Activated naive CD4-positive, alpha-beta T cell treated with anti-CD3 and anti-CD28 coated beads, Interleukin-2, amount 50 U/mL, for 24 hours (primary cell): ENCODE measurements around the gene RIC8A.
A peak's percentile ranks its signal among the peaks of the same experiment; 100 is the strongest.

Experiments
- H3K27ac Mint-ChIP-seq: one replicate; pipeline ENCODE4 v1.8.0; 2021; ENCODE audit warnings: mild to moderate bottlenecking, mixed read lengths
- H3K27me3 Mint-ChIP-seq: one replicate; pipeline ENCODE4 v1.8.0; 2021; ENCODE audit warnings: mixed read lengths
- H3K36me3 Mint-ChIP-seq: one replicate; pipeline ENCODE4 v1.8.0; 2021; ENCODE audit warnings: mixed read lengths
- H3K4me1 Mint-ChIP-seq: one replicate; pipeline ENCODE4 v1.8.0; 2021; ENCODE audit warnings: mixed read lengths
- H3K4me3 Mint-ChIP-seq: one replicate; pipeline ENCODE4 v1.8.0; 2021; ENCODE audit warnings: mild to moderate bottlenecking, mixed read lengths
- H3K9me3 Mint-ChIP-seq: one replicate; pipeline ENCODE4 v1.8.0; 2021; ENCODE audit warnings: mixed read lengths

Gene RIC8A

DNA sequence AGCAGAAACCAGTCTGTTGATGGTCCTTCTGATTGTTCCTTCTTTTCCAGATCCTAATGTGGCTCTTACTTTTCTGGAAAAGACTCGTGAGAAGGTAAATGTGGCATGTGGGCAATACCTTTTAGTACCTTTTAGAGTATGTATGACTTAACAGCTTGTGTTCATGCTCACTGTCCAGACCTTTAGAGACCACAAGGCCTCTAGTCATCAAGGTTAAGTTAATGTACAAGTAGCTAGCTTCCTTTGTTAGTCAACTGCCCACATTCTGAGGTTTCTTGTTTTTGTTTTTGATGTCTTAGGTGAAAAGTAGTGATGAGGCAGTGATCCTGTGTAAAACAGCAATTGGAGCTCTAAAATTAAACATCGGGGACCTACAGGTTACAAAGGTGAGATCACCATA lies 36.9 kb downstream of the RIC8A start:
- Mint-ChIP-seq H3K27ac (no peak overlapping the region), H3K9me3 (no peaks in the 10 kb centered on the region), H3K4me3 (no peak overlapping the region), H3K27me3 (no peaks in the 10 kb centered on the region), H3K4me1 (peaks cover 43% of the 10 kb centered on the region), H3K36me3 (peaks cover 31% of the 10 kb centered on the region)

- Mint-ChIP-seq H3K4me3 (no peak overlapping the region), H3K27me3 (no peaks in the 10 kb centered on the region), H3K4me1 (peaks cover 28% of the 10 kb centered on the region), H3K9me3 (no peaks in the 10 kb centered on the region), H3K36me3 (peaks cover 27% of the 10 kb centered on the region), H3K27ac (no peak overlapping the region)
These were observed 41.6 kb downstream of the RIC8A start for GRCh38 chr11:249062-249461.

- Mint-ChIP-seq H3K27me3 (no peaks in the 10 kb centered on the region), H3K9me3 (no peaks in the 10 kb centered on the region), H3K27ac (no peak overlapping the region), H3K36me3 (peaks cover 25% of the 10 kb centered on the region), H3K4me1 (peaks cover 21% of the 10 kb centered on the region), H3K4me3 (no peak overlapping the region)
These were observed 42.8 kb downstream of the RIC8A start for GRCh38 chr11:250274-250673.

- Mint-ChIP-seq H3K4me1 (peaks cover 18% of the 10 kb centered on the region), H3K9me3 (no peaks in the 10 kb centered on the region), H3K27me3 (no peaks in the 10 kb centered on the region), H3K27ac (peak overlapping the region; percentile 41), H3K4me3 (no peak overlapping the region), H3K36me3 (peaks cover 23% of the 10 kb centered on the region)
These were observed 43.3 kb downstream of the RIC8A start for GRCh38 chr11:250740-251299.

GRCh38 chr11:251550-251949 lies 44.0 kb downstream of the RIC8A start:
- Mint-ChIP-seq H3K4me1 (peaks cover 18% of the 10 kb centered on the region), H3K27me3 (no peaks in the 10 kb centered on the region), H3K27ac (peak overlapping the region; percentile 23), H3K9me3 (no peaks in the 10 kb centered on the region), H3K36me3 (peaks cover 22% of the 10 kb centered on the region), H3K4me3 (no peak overlapping the region)

DNA sequence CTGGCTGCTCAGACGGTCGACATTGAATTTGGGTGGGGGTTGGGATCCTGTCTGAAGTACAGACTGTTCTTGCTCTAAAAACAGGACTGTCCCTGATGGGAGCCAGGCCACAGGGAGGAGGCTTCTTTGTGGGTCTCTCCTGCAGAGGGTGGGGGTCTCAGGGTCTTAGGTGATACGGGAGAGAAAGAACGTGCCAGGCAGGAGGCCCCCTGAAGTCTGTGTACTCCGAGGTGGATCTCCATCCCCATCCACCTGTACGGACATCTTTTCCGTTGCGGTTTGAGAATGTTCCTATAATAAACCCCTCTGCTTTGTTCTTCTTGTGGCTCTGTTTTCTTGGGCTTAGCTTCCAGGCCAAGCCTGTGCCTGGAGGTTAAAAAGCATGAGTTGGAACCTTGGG lies 45.2 kb downstream of the RIC8A start:
- no peak overlapping the region for H3K4me3 Mint-ChIP-seq
- H3K4me1 Mint-ChIP-seq = peaks cover 18% of the 10 kb centered on the region
- H3K27ac Mint-ChIP-seq = no peak overlapping the region
- H3K9me3 Mint-ChIP-seq = no peaks in the 10 kb centered on the region
- H3K36me3 Mint-ChIP-seq = peaks cover 19% of the 10 kb centered on the region
- no peaks in the 10 kb centered on the region for H3K27me3 Mint-ChIP-seq

DNA sequence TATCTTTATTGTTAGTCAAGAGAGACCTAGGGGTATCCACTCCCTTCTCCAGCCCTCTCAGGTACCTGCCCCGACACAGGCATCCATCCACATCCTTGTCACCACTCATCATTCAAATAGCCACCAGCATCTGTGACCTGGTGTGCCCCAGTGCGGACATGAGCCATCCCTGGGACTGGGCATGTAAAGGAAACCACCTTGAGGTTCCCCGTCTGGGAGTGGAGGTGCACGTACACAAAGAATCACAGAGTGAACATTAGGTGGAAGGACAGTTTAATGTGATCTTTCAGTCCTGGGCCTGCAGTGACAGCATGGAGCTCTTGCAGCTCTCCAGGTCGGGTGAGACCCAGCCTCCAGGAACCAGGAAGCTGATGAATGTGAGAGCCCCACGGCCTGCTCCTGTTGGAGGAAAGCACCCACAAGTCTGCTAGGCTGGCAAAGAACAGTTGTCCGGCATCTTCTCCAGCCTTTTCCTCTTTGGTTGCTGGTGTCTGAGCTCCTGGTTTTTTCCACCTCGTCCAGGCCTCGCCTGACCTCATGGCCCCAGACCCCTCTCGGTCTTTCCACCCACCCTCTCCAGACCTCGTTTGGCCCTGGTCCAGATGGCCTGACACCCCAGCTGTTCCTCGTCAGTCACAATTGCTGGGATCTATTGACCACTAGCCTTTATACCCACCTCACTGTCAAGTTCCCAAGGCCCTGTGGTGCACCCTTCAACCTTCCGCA lies 45.8 kb downstream of the RIC8A start:
- no peak overlapping the region for H3K27ac Mint-ChIP-seq

GRCh38 chr11:253886-254270 lies 46.4 kb downstream of the RIC8A start:
- no peak overlapping the region for H3K4me3 Mint-ChIP-seq
- H3K9me3 Mint-ChIP-seq = no peaks in the 10 kb centered on the region
- H3K4me1 Mint-ChIP-seq = peaks cover 18% of the 10 kb centered on the region
- H3K27ac Mint-ChIP-seq = peak overlapping the region; percentile 72
- H3K27me3 Mint-ChIP-seq = no peaks in the 10 kb centered on the region
- H3K36me3 Mint-ChIP-seq = peaks cover 15% of the 10 kb centered on the region

More for the DNA sequence above, 45.8 kb downstream of the RIC8A start:
- Mint-ChIP-seq H3K4me3 (no peak overlapping the region), H3K36me3 (peaks cover 15% of the 10 kb centered on the region), H3K9me3 (no peaks in the 10 kb centered on the region), H3K27me3 (no peaks in the 10 kb centered on the region), H3K4me1 (peaks cover 18% of the 10 kb centered on the region)

DNA sequence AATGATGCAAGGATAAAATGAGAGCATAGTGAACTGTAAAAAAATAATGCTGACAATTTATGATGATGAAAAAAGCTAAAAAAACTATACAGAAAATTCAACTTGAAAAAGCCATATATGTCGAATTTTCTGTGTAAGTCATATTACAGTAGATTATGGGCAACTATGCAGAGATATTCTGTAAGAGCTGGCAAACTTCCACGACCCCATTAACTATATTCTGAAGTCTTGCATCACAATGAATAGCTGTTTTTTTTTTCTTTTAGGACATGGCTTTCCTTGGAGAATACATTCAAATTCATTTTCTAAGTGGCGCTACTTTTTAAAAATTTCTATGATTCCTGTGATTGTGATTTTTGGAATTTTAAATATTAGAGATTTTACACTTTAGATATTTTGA lies 47.7 kb downstream of the RIC8A start:
- Mint-ChIP-seq H3K36me3 (peaks cover 12% of the 10 kb centered on the region), H3K4me3 (no peak overlapping the region), H3K4me1 (peaks cover 14% of the 10 kb centered on the region), H3K27ac (no peak overlapping the region), H3K9me3 (no peaks in the 10 kb centered on the region), H3K27me3 (no peaks in the 10 kb centered on the region)

DNA sequence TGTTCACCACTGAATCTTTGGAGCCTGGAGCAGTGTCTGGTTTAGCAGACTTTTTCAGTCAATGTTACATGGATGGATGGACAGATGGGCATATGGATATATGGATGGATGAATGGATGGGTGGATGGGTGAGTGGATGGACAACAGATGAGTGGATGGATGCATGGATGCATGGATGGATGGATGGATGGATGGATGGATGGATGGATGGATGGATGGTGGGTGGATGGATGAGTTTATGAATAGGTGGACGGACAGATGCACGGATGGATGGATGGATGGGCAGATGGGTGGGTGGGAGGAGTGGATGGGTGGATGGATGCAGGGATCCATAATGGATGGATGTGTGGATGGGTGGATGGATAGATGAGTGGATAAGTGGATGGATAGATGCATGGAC lies 48.3 kb downstream of the RIC8A start:
- Mint-ChIP-seq H3K36me3 (peaks cover 12% of the 10 kb centered on the region), H3K27ac (peak overlapping the region; percentile 66), H3K27me3 (no peaks in the 10 kb centered on the region), H3K9me3 (no peaks in the 10 kb centered on the region), H3K4me3 (no peak overlapping the region), H3K4me1 (peaks cover 9% of the 10 kb centered on the region)

GRCh38 chr11:256952-257737 lies 49.6 kb downstream of the RIC8A start:
- H3K36me3 Mint-ChIP-seq = peaks cover 7% of the 10 kb centered on the region
- no peaks in the 10 kb centered on the region for H3K9me3 Mint-ChIP-seq
- H3K4me3 Mint-ChIP-seq = no peak overlapping the region
- H3K27ac Mint-ChIP-seq = no peak overlapping the region
- H3K27me3 Mint-ChIP-seq = no peaks in the 10 kb centered on the region
- no peaks in the 10 kb centered on the region for H3K4me1 Mint-ChIP-seq

- no peaks in the 10 kb centered on the region for H3K9me3 Mint-ChIP-seq
- H3K27me3 Mint-ChIP-seq = no peaks in the 10 kb centered on the region
- H3K36me3 Mint-ChIP-seq = peaks cover 2% of the 10 kb centered on the region
- no peaks in the 10 kb centered on the region for H3K4me1 Mint-ChIP-seq
- H3K27ac Mint-ChIP-seq = no peak overlapping the region
- no peak overlapping the region for H3K4me3 Mint-ChIP-seq
These were observed 50.4 kb downstream of the RIC8A start for GRCh38 chr11:257766-258493.

DNA sequence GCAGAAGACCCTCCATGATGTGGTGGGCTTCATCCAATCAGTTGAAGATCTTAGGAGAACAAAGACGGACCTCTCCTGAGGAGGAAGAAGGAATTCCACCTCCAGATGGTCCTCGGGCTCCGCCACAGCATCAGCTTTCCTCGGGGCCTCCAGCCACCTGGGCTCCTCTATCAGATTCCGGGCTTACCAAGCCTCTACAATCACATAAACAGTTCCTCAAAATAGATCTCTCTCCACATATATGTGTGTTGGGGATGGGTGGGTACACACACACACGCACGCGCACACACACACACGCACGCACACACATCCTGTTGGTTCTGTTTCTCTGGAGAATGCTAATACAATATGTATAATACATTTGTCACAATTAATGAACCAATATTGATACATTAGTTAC lies 51.9 kb downstream of the RIC8A start:
- Mint-ChIP-seq H3K27ac (no peak overlapping the region), H3K4me1 (no peaks in the 10 kb centered on the region), H3K4me3 (no peak overlapping the region)

GRCh38 chr11:261624-262023 lies 54.1 kb downstream of the RIC8A start:
- no peak overlapping the region for H3K27ac Mint-ChIP-seq
- H3K4me3 Mint-ChIP-seq = no peak overlapping the region
- H3K27me3 Mint-ChIP-seq = no peaks in the 10 kb centered on the region
- H3K4me1 Mint-ChIP-seq = peaks cover 8% of the 10 kb centered on the region
- no peaks in the 10 kb centered on the region for H3K36me3 Mint-ChIP-seq
- H3K9me3 Mint-ChIP-seq = no peaks in the 10 kb centered on the region

More for the DNA sequence above, 51.9 kb downstream of the RIC8A start:
- no peaks in the 10 kb centered on the region for H3K36me3 Mint-ChIP-seq
- H3K27me3 Mint-ChIP-seq = no peaks in the 10 kb centered on the region
- H3K9me3 Mint-ChIP-seq = no peaks in the 10 kb centered on the region
